Spleen (tissue), 11 donors: ENCODE results near the gene CHSY3. TPM values are rescaled to one million over a fixed set of nuclear protein-coding genes. Genes with fewer than 3 reads are reported as not detected.

ENCODE experiments used
- DNase-seq: peaks from one replicate; pipeline ENCODE4 v3.0.0-alpha.2; 2020
- H3K27ac ChIP-seq, 8 donors: fragments of 200-600 bp; sonication (generic) in 7 of 8; 1 replicate in 4 of 8; 2 replicates in 4 of 8; pipeline versions ENCODE4 v1.5.0 to v1.8.0; 2016 to 2021; ENCODE audit warnings: inconsistent platforms in 4 of 8, mild to moderate bottlenecking in 4 of 8, moderate library complexity in 1 of 8
- H3K27me3 ChIP-seq, 7 donors: fragments of 200-600 bp; sonication (generic) in 6 of 7; replicated peaks in 1 of 7; 1 replicate in 4 of 7; 2 replicates in 3 of 7; pipeline versions ENCODE4 v1.5.0 to v1.8.0; 2016 to 2021; ENCODE audit warnings: inconsistent platforms in 3 of 7, mild to moderate bottlenecking in 1 of 7
- H3K36me3 ChIP-seq, 6 donors: fragments of 200-600 bp; sonication (generic) in 5 of 6; 1 replicate in 4 of 6; 2 replicates in 2 of 6; pipeline versions ENCODE4 v1.5.0 to v1.8.0; 2016 to 2021; ENCODE audit warnings: inconsistent platforms in 2 of 6
- H3K4me1 ChIP-seq, 6 donors: fragments of 200-600 bp; sonication (generic) in 5 of 6; 1 replicate in 3 of 6; 2 replicates in 3 of 6; pipeline versions ENCODE4 v1.5.0 to v1.8.0; 2016 to 2021; ENCODE audit warnings: inconsistent platforms in 3 of 6
- H3K4me3 ChIP-seq, 8 donors: fragments of 200-600 bp; sonication (generic) in 7 of 8; 1 replicate in 4 of 8; 2 replicates in 4 of 8; pipeline versions ENCODE4 v1.5.0 to v1.8.0; 2016 to 2021; ENCODE audit warnings: inconsistent platforms in 4 of 8, mild to moderate bottlenecking in 4 of 8, moderate library complexity in 2 of 8
- H3K9me3 ChIP-seq, 8 donors: fragments of 200-600 bp; sonication (generic) in 7 of 8; 1 replicate in 4 of 8; 2 replicates in 4 of 8; pipeline versions ENCODE4 v1.5.0 to v1.8.0; 2016 to 2021; ENCODE audit warnings: inconsistent platforms in 4 of 8
- POLR2A ChIP-seq, 3 donors: fragments of 450-650 bp; IDR thresholded peaks; one replicate each; pipeline ENCODE4 v1.5.1; 2017; ENCODE audit warnings: antibody characterized with exemption in 3 of 3, mild to moderate bottlenecking in 1 of 3
- POLR2AphosphoS5 ChIP-seq, 3 donors: sonication (generic); formaldehyde crosslinking; IDR thresholded peaks; one replicate each; pipeline ENCODE4 v1.5.1; 2017; ENCODE audit warnings: antibody characterized with exemption in 3 of 3
- whole genome bisulfite sequencing, 5 donors: extraction: QIAGEN DNeasy Blood & Tissue Kit in 3 of 5; methylation state at CpG; one replicate each; pipeline versions ENCODE4 v1.1.5 to v1.1.7; 2013 to 2018; 5-methylcytosine and 5-hydroxymethylcytosine counted together
- intact Hi-C: fragments of 100-400 bp; cut with DNase I; formaldehyde crosslinking; loops from one replicate; pipeline ENCODE4 v1.15.0; 2023; ENCODE audit warnings: low total_unique reads
- polyA plus RNA-seq, 3 donors: library from polyadenylated mRNA; stranded (reverse); fragments of 200-250 nt; gene quantifications; one replicate each; pipeline ENCODE4 v1.2.1, GENCODE V29; 2013
- total RNA-seq, 7 donors: library from RNA; depleted of rRNA in 3 of 7; stranded (reverse); fragments of >200 nt in 3 of 7; fragmentation: NEBNext Ultra II Directional in 4 of 7; extraction: Animal tissue kit (Norgen Biotek cat#: 25700) in 4 of 7; gene quantifications; one replicate each; pipeline versions ENCODE4 v1.1.0 to v1.2.1, GENCODE V29; 2016 to 2021
- TF ChIP-seq, protein P1 (sequence below), 11 experiments: fragments of 200-600 bp in 7 of 11; fragments of 450-650 bp in 4 of 11; sonication (generic) in 4 of 11; IDR thresholded peaks in 8 of 11; conservative IDR thresholded peaks in 3 of 11; 1 replicate in 7 of 11; 2 replicates in 4 of 11; pipeline versions ENCODE4 v1.4.0 to v1.8.0; 2016 to 2021; ENCODE audit warnings: antibody characterized with exemption in 11 of 11, inconsistent platforms in 4 of 11, mild to moderate bottlenecking in 1 of 11
- donor health status: healthy with polysubstance abuse.
- donor health status: DM: no; HTN: no; CAD: no; lungs with moderate emphysema.
- donor health status: DM: no; HTN: no; CAD: no.
- donor health status: Bipolar disorder and iron deficiency.
- donor health status: healthy.
- donor health status: DM: no; HTN: no; CAD: no.
- donor health status: DM: yes; HTN: yes; CAD: no.

Gene CHSY3
- total and polyA plus RNA-seq, 10 donors: 0.07 to 3.0 (median 1.5) TPM

- Histone ChIP-seq H3K4me3 (no peak overlapping the region), H3K9me3 (no peaks in the 10 kb centered on the region), H3K27me3 (no peaks in the 10 kb centered on the region), H3K36me3 (no peaks in the 10 kb centered on the region), H3K27ac (no peak overlapping the region), H3K4me1 (no peaks in the 10 kb centered on the region)
- no peak for TF ChIP-seq POLR2AphosphoS5 (IDR thresholded peaks at IDR 0.05)
- TF ChIP-seq POLR2A (IDR thresholded peaks at IDR 0.05): no peak
- TF ChIP-seq, protein P1, sequence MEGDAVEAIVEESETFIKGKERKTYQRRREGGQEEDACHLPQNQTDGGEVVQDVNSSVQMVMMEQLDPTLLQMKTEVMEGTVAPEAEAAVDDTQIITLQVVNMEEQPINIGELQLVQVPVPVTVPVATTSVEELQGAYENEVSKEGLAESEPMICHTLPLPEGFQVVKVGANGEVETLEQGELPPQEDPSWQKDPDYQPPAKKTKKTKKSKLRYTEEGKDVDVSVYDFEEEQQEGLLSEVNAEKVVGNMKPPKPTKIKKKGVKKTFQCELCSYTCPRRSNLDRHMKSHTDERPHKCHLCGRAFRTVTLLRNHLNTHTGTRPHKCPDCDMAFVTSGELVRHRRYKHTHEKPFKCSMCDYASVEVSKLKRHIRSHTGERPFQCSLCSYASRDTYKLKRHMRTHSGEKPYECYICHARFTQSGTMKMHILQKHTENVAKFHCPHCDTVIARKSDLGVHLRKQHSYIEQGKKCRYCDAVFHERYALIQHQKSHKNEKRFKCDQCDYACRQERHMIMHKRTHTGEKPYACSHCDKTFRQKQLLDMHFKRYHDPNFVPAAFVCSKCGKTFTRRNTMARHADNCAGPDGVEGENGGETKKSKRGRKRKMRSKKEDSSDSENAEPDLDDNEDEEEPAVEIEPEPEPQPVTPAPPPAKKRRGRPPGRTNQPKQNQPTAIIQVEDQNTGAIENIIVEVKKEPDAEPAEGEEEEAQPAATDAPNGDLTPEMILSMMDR (IDR thresholded peaks at IDR 0.05 in 8 of 11, conservative IDR thresholded peaks at IDR 0.05 in 3 of 11): no peak
- intact Hi-C loops: no loop called here
- no peak for DNase-seq
Measured at GRCh38 chr5:130106480-130106879, 202.2 kb downstream of the CHSY3 start.

DNA sequence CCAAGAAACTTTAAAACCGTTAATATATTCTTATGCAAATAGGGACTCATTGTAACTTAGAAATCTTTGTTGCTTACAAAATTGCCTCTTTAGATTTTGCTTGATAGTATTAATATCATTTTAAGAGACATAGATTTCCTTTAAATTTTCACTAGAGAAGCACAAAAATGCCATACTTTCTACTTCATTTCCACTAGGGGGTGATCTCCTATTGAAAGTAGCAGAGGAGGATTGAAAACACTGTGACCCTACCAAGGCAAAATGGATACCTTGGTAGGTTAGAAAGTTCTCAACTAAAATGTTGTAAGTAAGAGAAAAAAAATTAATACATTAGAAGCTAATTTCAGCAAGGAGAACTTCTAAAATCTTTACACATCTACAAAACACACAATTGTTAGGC lies 204.9 kb downstream of the CHSY3 start:
- Histone ChIP-seq H3K4me3 (no peak overlapping the region), H3K27ac (no peak overlapping the region), H3K9me3 (no peaks in the 10 kb centered on the region), H3K4me1 (no peaks in the 10 kb centered on the region), H3K36me3 (no peaks in the 10 kb centered on the region), H3K27me3 (no peaks in the 10 kb centered on the region)
- intact Hi-C loops: no loop called here
- WGBS, 5 donors: 37 to 52% (median 42%) methylated on average over 1 of the region's 1 CpG
- TF ChIP-seq POLR2AphosphoS5 (IDR thresholded peaks at IDR 0.05): no peak
- TF ChIP-seq, protein P1 (IDR thresholded peaks at IDR 0.05 in 8 of 11, conservative IDR thresholded peaks at IDR 0.05 in 3 of 11): peak in 8 of 11 experiments; percentile 15 to 54 (median 46)
- no peak for DNase-seq

DNA sequence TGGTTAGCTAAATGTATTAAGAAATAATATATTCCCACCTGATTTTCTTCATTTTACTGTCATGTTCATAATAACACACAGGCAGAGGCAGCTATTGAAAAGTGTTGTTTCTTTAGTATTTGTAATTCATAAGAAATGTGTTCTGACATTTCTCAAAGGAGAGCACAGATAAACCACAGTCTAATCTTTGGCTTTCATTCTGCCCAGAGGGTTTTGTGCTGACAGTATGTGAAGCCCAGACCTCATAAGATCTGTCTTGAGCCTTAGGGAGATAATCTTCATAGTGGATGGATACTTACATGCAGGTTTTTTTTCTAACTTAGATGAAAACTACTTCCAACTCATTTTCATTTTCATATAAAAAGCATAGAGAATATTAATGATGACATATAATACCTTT lies 206.1 kb downstream of the CHSY3 start:
- H3K9me3 ChIP-seq: no peaks in the 10 kb centered on the region
- H3K27ac ChIP-seq: no peak overlapping the region
- H3K36me3 ChIP-seq: no peaks in the 10 kb centered on the region
- TF ChIP-seq, protein P1 (IDR thresholded peaks at IDR 0.05 in 8 of 11, conservative IDR thresholded peaks at IDR 0.05 in 3 of 11): no peak
- TF ChIP-seq POLR2AphosphoS5 (IDR thresholded peaks at IDR 0.05) (no peak), POLR2A (IDR thresholded peaks at IDR 0.05) (no peak)
- intact Hi-C loops: no loop called here
- DNase-seq: no peak
- H3K27me3 ChIP-seq: no peaks in the 10 kb centered on the region
- no peaks in the 10 kb centered on the region for H3K4me1 ChIP-seq
- no peak overlapping the region for H3K4me3 ChIP-seq

DNA sequence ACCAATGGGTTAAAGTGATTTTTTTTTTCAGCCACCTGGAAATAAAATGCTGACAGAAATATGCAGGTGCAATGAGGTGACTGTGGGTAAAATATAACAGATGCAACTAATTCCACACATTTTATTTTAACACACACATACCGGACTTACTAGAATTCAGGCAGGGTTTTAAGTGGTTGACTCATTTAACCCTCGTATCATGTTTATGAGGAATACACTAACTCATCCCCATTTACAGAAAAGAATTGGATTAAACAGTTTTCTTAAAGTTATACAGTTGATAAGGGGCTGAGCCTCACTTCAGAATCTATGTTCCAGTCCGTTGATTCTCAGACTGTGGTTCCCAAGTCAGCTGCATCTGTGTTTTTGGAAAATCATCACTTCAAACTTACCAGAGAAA lies 207.5 kb downstream of the CHSY3 start:
- TF ChIP-seq POLR2AphosphoS5 (IDR thresholded peaks at IDR 0.05) (no peak), POLR2A (IDR thresholded peaks at IDR 0.05) (no peak)
- TF ChIP-seq, protein P1 (IDR thresholded peaks at IDR 0.05 in 8 of 11, conservative IDR thresholded peaks at IDR 0.05 in 3 of 11): no peak
- no peaks in the 10 kb centered on the region for H3K4me1 ChIP-seq
- no peak overlapping the region for H3K27ac ChIP-seq
- no peak overlapping the region for H3K4me3 ChIP-seq
- no peak for DNase-seq
- H3K27me3 ChIP-seq: no peaks in the 10 kb centered on the region
- intact Hi-C loops: no loop called here
- no peaks in the 10 kb centered on the region for H3K9me3 ChIP-seq
- no peaks in the 10 kb centered on the region for H3K36me3 ChIP-seq
- 82 to 92% (median 86%) methylated on average over 3 of the region's 3 CpGs for WGBS, 5 donors
